ENCODE results near the gene ARHGEF37.
"Not testable (repeated sequence)": the region's sequence is repeated elsewhere in the genome, so short reads cannot be mapped to it uniquely, and the experiment has no call there.

The ARHGEF37 gene

GRCh38 chr5:149667084-149667828, 86.0 kb downstream of the ARHGEF37 start:
- Histone ChIP-seq H3K4me3 (ENCODE audit: low read length) (no peak overlapping the region), H3K9ac (ENCODE audit: low read length) (no peak overlapping the region), H3K36me3 (ENCODE audit: control insufficient read depth, insufficient read depth, low read length) (no peaks in the 10 kb centered on the region), H3K27ac (ENCODE audit: low read depth, low read length) (no peak overlapping the region), H3K4me1 (ENCODE audit: control insufficient read depth, insufficient read depth, low read length) (no peaks in the 10 kb centered on the region), H3K27me3 (ENCODE audit: control insufficient read depth, insufficient read depth, low read length) (no peaks in the 10 kb centered on the region)

GRCh38 chr5:149667829-149668330, 86.6 kb downstream of the ARHGEF37 start:
- H3K27ac ChIP-seq (ENCODE audit: low read depth, low read length): no peak overlapping the region

GRCh38 chr5:149669273-149669672, 88.0 kb downstream of the ARHGEF37 start:
- not testable (repeated sequence) for H3K4me3 ChIP-seq (ENCODE audit: low read length); H3K4me1 ChIP-seq (ENCODE audit: control insufficient read depth, insufficient read depth, low read length); H3K27ac ChIP-seq (ENCODE audit: low read depth, low read length); H3K36me3 ChIP-seq (ENCODE audit: control insufficient read depth, insufficient read depth, low read length); H3K9ac ChIP-seq (ENCODE audit: low read length); H3K27me3 ChIP-seq (ENCODE audit: control insufficient read depth, insufficient read depth, low read length)

More at GRCh38 chr5:149667829-149668330, 86.6 kb downstream of the ARHGEF37 start:
- Histone ChIP-seq H3K27me3 (ENCODE audit: control insufficient read depth, insufficient read depth, low read length) (no peaks in the 10 kb centered on the region), H3K4me1 (ENCODE audit: control insufficient read depth, insufficient read depth, low read length) (no peaks in the 10 kb centered on the region), H3K4me3 (ENCODE audit: low read length) (no peak overlapping the region), H3K9ac (ENCODE audit: low read length) (no peak overlapping the region), H3K36me3 (ENCODE audit: control insufficient read depth, insufficient read depth, low read length) (no peaks in the 10 kb centered on the region)

GRCh38 chr5:149671544-149671943, 90.2 kb downstream of the ARHGEF37 start:
- Histone ChIP-seq H3K4me1 (ENCODE audit: control insufficient read depth, insufficient read depth, low read length) (no peaks in the 10 kb centered on the region), H3K27ac (ENCODE audit: low read depth, low read length) (no peak overlapping the region), H3K36me3 (ENCODE audit: control insufficient read depth, insufficient read depth, low read length) (no peaks in the 10 kb centered on the region), H3K27me3 (ENCODE audit: control insufficient read depth, insufficient read depth, low read length) (no peaks in the 10 kb centered on the region), H3K9ac (ENCODE audit: low read length) (no peak overlapping the region), H3K4me3 (ENCODE audit: low read length) (no peak overlapping the region)

GRCh38 chr5:149672701-149673476, 91.6 kb downstream of the ARHGEF37 start:
- no peaks in the 10 kb centered on the region for H3K36me3 ChIP-seq (ENCODE audit: control insufficient read depth, insufficient read depth, low read length)
- no peak overlapping the region for H3K27ac ChIP-seq (ENCODE audit: low read depth, low read length)
- no peaks in the 10 kb centered on the region for H3K4me1 ChIP-seq (ENCODE audit: control insufficient read depth, insufficient read depth, low read length)
- no peak overlapping the region for H3K9ac ChIP-seq (ENCODE audit: low read length)
- H3K27me3 ChIP-seq (ENCODE audit: control insufficient read depth, insufficient read depth, low read length): no peaks in the 10 kb centered on the region
- no peak overlapping the region for H3K4me3 ChIP-seq (ENCODE audit: low read length)

- H3K27ac ChIP-seq (ENCODE audit: low read depth, low read length): no peak overlapping the region
- no peaks in the 10 kb centered on the region for H3K36me3 ChIP-seq (ENCODE audit: control insufficient read depth, insufficient read depth, low read length)
- no peaks in the 10 kb centered on the region for H3K4me1 ChIP-seq (ENCODE audit: control insufficient read depth, insufficient read depth, low read length)
- no peaks in the 10 kb centered on the region for H3K27me3 ChIP-seq (ENCODE audit: control insufficient read depth, insufficient read depth, low read length)
- no peak overlapping the region for H3K4me3 ChIP-seq (ENCODE audit: low read length)
- H3K9ac ChIP-seq (ENCODE audit: low read length): no peak overlapping the region
Measured at GRCh38 chr5:149674686-149675085, 93.4 kb downstream of the ARHGEF37 start.

GRCh38 chr5:149675610-149676201, 94.4 kb downstream of the ARHGEF37 start:
- no peak overlapping the region for H3K4me3 ChIP-seq (ENCODE audit: low read length)
- no peaks in the 10 kb centered on the region for H3K4me1 ChIP-seq (ENCODE audit: control insufficient read depth, insufficient read depth, low read length)
- no peaks in the 10 kb centered on the region for H3K27me3 ChIP-seq (ENCODE audit: control insufficient read depth, insufficient read depth, low read length)
- H3K27ac ChIP-seq (ENCODE audit: low read depth, low read length): no peak overlapping the region
- H3K9ac ChIP-seq (ENCODE audit: low read length): no peak overlapping the region
- no peaks in the 10 kb centered on the region for H3K36me3 ChIP-seq (ENCODE audit: control insufficient read depth, insufficient read depth, low read length)

GRCh38 chr5:149677731-149678130, 96.4 kb downstream of the ARHGEF37 start:
- H3K4me1 ChIP-seq (ENCODE audit: control insufficient read depth, insufficient read depth, low read length): no peaks in the 10 kb centered on the region
- no peak overlapping the region for H3K4me3 ChIP-seq (ENCODE audit: low read length)
- no peaks in the 10 kb centered on the region for H3K27me3 ChIP-seq (ENCODE audit: control insufficient read depth, insufficient read depth, low read length)
- H3K9ac ChIP-seq (ENCODE audit: low read length): no peak overlapping the region
- H3K36me3 ChIP-seq (ENCODE audit: control insufficient read depth, insufficient read depth, low read length): no peaks in the 10 kb centered on the region
- no peak overlapping the region for H3K27ac ChIP-seq (ENCODE audit: low read depth, low read length)

- Histone ChIP-seq H3K27ac (ENCODE audit: low read depth, low read length) (no peak overlapping the region), H3K36me3 (ENCODE audit: control insufficient read depth, insufficient read depth, low read length) (no peaks in the 10 kb centered on the region), H3K27me3 (ENCODE audit: control insufficient read depth, insufficient read depth, low read length) (no peaks in the 10 kb centered on the region), H3K4me1 (ENCODE audit: control insufficient read depth, insufficient read depth, low read length) (no peaks in the 10 kb centered on the region), H3K4me3 (ENCODE audit: low read length) (no peak overlapping the region), H3K9ac (ENCODE audit: low read length) (no peak overlapping the region)
Measured at GRCh38 chr5:149679876-149680809, 98.8 kb downstream of the ARHGEF37 start.

- no peaks in the 10 kb centered on the region for H3K27me3 ChIP-seq (ENCODE audit: control insufficient read depth, insufficient read depth, low read length)
- H3K9ac ChIP-seq (ENCODE audit: low read length): no peak overlapping the region
- H3K4me1 ChIP-seq (ENCODE audit: control insufficient read depth, insufficient read depth, low read length): no peaks in the 10 kb centered on the region
- H3K36me3 ChIP-seq (ENCODE audit: control insufficient read depth, insufficient read depth, low read length): no peaks in the 10 kb centered on the region
- no peak overlapping the region for H3K27ac ChIP-seq (ENCODE audit: low read depth, low read length)
- no peak overlapping the region for H3K4me3 ChIP-seq (ENCODE audit: low read length)
Measured at GRCh38 chr5:149680810-149681221, 99.5 kb downstream of the ARHGEF37 start.

- Histone ChIP-seq H3K36me3 (ENCODE audit: control insufficient read depth, insufficient read depth, low read length) (no peaks in the 10 kb centered on the region), H3K4me1 (ENCODE audit: control insufficient read depth, insufficient read depth, low read length) (no peaks in the 10 kb centered on the region), H3K9ac (ENCODE audit: low read length) (no peak overlapping the region), H3K4me3 (ENCODE audit: low read length) (no peak overlapping the region), H3K27me3 (ENCODE audit: control insufficient read depth, insufficient read depth, low read length) (no peaks in the 10 kb centered on the region), H3K27ac (ENCODE audit: low read depth, low read length) (no peak overlapping the region)
Measured at GRCh38 chr5:149681252-149681651, 100.0 kb downstream of the ARHGEF37 start.

- H3K27ac ChIP-seq (ENCODE audit: low read depth, low read length): no peak overlapping the region
- no peaks in the 10 kb centered on the region for H3K4me1 ChIP-seq (ENCODE audit: control insufficient read depth, insufficient read depth, low read length)
Measured at GRCh38 chr5:149681922-149682321, 100.6 kb downstream of the ARHGEF37 start.

More at GRCh38 chr5:149681922-149682321, 100.6 kb downstream of the ARHGEF37 start:
- Histone ChIP-seq H3K36me3 (ENCODE audit: control insufficient read depth, insufficient read depth, low read length) (no peaks in the 10 kb centered on the region), H3K4me3 (ENCODE audit: low read length) (no peak overlapping the region), H3K27me3 (ENCODE audit: control insufficient read depth, insufficient read depth, low read length) (no peaks in the 10 kb centered on the region), H3K9ac (ENCODE audit: low read length) (no peak overlapping the region)
